ENCODE results near the gene CHRM3. TPM values are rescaled to one million over a fixed set of nuclear protein-coding genes. Genes with fewer than 3 reads are reported as not detected.
"Not testable (repeated sequence)": the region's sequence is repeated elsewhere in the genome, so short reads cannot be mapped to it uniquely, and the experiment has no call there.

The CHRM3 gene
- total and polyA plus RNA-seq, 11 donors = 0.03 to 1.5 (median 0.27) TPM; not detected in 2

DNA sequence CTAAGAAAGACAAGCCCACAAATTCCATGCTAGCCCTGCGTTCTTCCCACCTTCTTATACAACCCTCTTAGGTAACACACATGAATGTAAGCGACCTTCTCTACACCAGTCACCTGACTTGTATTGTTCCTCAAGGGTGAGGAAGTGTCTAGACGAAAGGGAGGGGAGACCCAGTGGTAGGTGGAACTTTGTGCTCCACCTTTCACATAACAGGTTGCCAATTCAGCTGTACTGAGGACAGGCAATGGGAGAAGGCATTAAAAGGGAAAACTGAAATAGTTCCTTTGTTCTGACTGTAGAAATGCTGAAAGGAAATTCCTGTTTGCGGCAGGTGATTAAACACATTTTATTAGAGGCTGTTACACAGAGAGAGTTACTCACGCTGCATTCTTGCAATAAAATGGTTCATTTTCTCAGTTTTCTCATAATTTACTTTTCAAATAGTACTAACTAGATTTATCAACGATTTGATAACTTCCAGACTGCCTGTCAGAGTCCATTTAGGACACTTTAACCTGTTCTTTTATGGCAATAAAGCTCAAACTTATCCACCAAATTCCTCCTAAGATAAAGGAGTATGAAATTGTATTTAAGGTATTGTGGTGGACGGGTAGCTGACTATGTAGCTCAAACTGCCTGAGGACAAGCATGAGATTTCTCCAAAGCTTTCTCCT is 17.8 kb upstream of the CHRM3 start:
- Histone ChIP-seq H3K36me3 (no peaks in the 10 kb centered on the region), H3K9me3 (peaks cover 0 to 4% (median 0%) of the 10 kb centered on the region in 12 donors), H3K4me1 (peaks cover 0 to 3% (median 0%) of the 10 kb centered on the region in 12 donors), H3K27ac (no peak overlapping the region), H3K27me3 (peaks cover 0 to 20% (median 0%) of the 10 kb centered on the region in 9 donors), H3K4me3 (no peak overlapping the region)
- ATAC-seq = no peak
- 67 to 83% (median 74%) methylated on average over 7 of the region's 7 CpGs for WGBS, 4 donors
- intact Hi-C loops (cut with DNase I) = no loop called here
- DNase-seq = no peak
- TF ChIP-seq POLR2A (IDR thresholded peaks at IDR 0.05) = no peak
- no peak for TF ChIP-seq CTCF (IDR thresholded peaks at IDR 0.05)

- 58 to 78% (median 70%) methylated on average over 3 of the region's 3 CpGs for WGBS, 4 donors
- H3K27ac ChIP-seq; H3K36me3 ChIP-seq; H3K4me3 ChIP-seq; H3K9me3 ChIP-seq; ATAC-seq; H3K4me1 ChIP-seq; intact Hi-C loops (cut with DNase I); DNase-seq: not testable (repeated sequence)
- peaks cover 0 to 20% (median 0%) of the 10 kb centered on the region in 9 donors for H3K27me3 ChIP-seq
Observed at GRCh38 chr1:239370869-239371268, 15.5 kb upstream of the CHRM3 start.

- Histone ChIP-seq H3K9me3 (no peaks in the 10 kb centered on the region), H3K36me3 (no peaks in the 10 kb centered on the region), H3K4me3 (no peak overlapping the region), H3K4me1 (peaks cover 0 to 16% (median 6%) of the 10 kb centered on the region in 12 donors), H3K27ac (no peak overlapping the region), H3K27me3 (peaks cover 3 to 51% (median 28%) of the 10 kb centered on the region in 9 donors)
- intact Hi-C loops (cut with DNase I) = no loop called here
- no peak for TF ChIP-seq CTCF (IDR thresholded peaks at IDR 0.05)
- TF ChIP-seq POLR2A (IDR thresholded peaks at IDR 0.05) = no peak
- ATAC-seq (no peak), DNase-seq (no peak)
- WGBS, 4 donors = 78 to 86% (median 83%) methylated on average over 5 of the region's 5 CpGs
Observed at GRCh38 chr1:239382666-239383065, 3.7 kb upstream of the CHRM3 start.

- Histone ChIP-seq H3K4me1 (peaks cover 0 to 21% (median 7%) of the 10 kb centered on the region in 12 donors), H3K36me3 (no peaks in the 10 kb centered on the region), H3K27me3 (peaks cover 3 to 62% (median 38%) of the 10 kb centered on the region in 9 donors), H3K9me3 (no peaks in the 10 kb centered on the region), H3K4me3 (no peak overlapping the region), H3K27ac (no peak overlapping the region)
- ATAC-seq (no peak), DNase-seq (no peak)
- 65 to 80% (median 72%) methylated on average over 3 of the region's 3 CpGs for WGBS, 4 donors
- intact Hi-C loops (cut with DNase I) = loop anchor here in 1 of 10 donors (2.0 kb wide), 1 partner anchor 57 kb away; no protein-coding TSS in a partner anchor
- TF ChIP-seq CTCF (IDR thresholded peaks at IDR 0.05) (no peak), POLR2A (IDR thresholded peaks at IDR 0.05) (no peak)
Observed at GRCh38 chr1:239383714-239384113, 2.7 kb upstream of the CHRM3 start.
